A549 (cell line): ENCODE data around the gene COMMD6.

ENCODE experiments used
- EP300 ChIP-seq, 2 experiments: fragments of >200 bp; sonication (Bioruptor Twin); formaldehyde crosslinking; IDR thresholded peaks; 2 replicates in 1 of 2; 3 replicates in 1 of 2; pipeline ENCODE4 v1.6.1; 2016 to 2017
- GATA3 ChIP-seq: IDR thresholded peaks from 2 replicates; pipeline ENCODE4 v1.6.1; 2012; ENCODE audit warnings: borderline replicate concordance
- NR3C1 ChIP-seq: fragments of >200 bp; sonication (Bioruptor Twin); formaldehyde crosslinking; IDR thresholded peaks from 3 replicates; pipeline ENCODE4 v1.6.1; 2017
- POLR2AphosphoS2 ChIP-seq: conservative IDR thresholded peaks from 2 replicates; pipeline ENCODE4 v1.6.1; 2012; ENCODE audit warnings: low read length, improper control_type of control experiment, inconsistent platforms
- TF ChIP-seq, protein P1 (sequence below): fragments of >200 bp; sonication (Bioruptor Twin); formaldehyde crosslinking; IDR thresholded peaks from 3 replicates; pipeline ENCODE4 v1.5.1; 2016

DNA sequence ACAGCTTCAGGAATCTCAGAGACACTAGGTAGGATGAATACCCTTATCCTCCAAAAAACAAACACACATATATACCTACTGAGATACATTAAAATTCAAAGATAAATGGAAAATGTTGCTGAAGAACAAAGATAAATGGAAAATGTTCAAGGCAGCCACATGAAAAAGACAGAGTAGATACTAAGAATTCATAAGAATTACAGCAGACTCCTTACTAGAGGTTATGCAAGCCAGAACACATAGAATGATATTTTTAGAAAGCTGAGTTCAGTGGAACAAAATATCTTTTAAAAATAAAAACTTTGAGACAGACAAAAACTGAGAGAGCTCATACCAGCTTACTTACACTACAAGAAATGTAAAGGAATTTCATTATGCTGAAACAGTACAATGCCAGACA lies 47.5 kb upstream of the COMMD6 start:
- TF ChIP-seq, protein P1, sequence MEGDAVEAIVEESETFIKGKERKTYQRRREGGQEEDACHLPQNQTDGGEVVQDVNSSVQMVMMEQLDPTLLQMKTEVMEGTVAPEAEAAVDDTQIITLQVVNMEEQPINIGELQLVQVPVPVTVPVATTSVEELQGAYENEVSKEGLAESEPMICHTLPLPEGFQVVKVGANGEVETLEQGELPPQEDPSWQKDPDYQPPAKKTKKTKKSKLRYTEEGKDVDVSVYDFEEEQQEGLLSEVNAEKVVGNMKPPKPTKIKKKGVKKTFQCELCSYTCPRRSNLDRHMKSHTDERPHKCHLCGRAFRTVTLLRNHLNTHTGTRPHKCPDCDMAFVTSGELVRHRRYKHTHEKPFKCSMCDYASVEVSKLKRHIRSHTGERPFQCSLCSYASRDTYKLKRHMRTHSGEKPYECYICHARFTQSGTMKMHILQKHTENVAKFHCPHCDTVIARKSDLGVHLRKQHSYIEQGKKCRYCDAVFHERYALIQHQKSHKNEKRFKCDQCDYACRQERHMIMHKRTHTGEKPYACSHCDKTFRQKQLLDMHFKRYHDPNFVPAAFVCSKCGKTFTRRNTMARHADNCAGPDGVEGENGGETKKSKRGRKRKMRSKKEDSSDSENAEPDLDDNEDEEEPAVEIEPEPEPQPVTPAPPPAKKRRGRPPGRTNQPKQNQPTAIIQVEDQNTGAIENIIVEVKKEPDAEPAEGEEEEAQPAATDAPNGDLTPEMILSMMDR: no peak
- TF ChIP-seq GATA3: no peak
- no peak for TF ChIP-seq EP300 (IDR thresholded peaks at IDR 0.05)
- no peak for TF ChIP-seq POLR2AphosphoS2
- TF ChIP-seq NR3C1: no peak
